Measurements from ENCODE around the gene PLEKHM3. TPM values are rescaled to one million over a fixed set of nuclear protein-coding genes. Genes with fewer than 3 reads are reported as not detected.

PLEKHM3 gene
- total and polyA plus RNA-seq, 2 donors (not counting 1 experiment from before 2014, with no cell fraction given) = 5.3 to 20.1 TPM

- H3K9me3 ChIP-seq (ENCODE audit: control insufficient read depth, insufficient read depth, low read depth, low read length) = no peaks in the 10 kb centered on the region
- no peaks in the 10 kb centered on the region for H3K27me3 ChIP-seq (ENCODE audit: control insufficient read depth, insufficient read depth, low read length)
- no peak for TF ChIP-seq EZH2 (IDR thresholded peaks at IDR 0.05; ENCODE audit: low read length, missing control alignments)
- no peak for TF ChIP-seq CTCF (conservative IDR thresholded peaks at IDR 0.05 in 1 of 2, IDR thresholded peaks at IDR 0.05 in 1 of 2; ENCODE audit: low read depth in 1 of 2, low read length in 2 of 2)
- H4K20me1 ChIP-seq (ENCODE audit: control insufficient read depth, extremely low read depth, insufficient read depth, low read length) = no peaks in the 10 kb centered on the region
- no peak overlapping the region for H2AFZ ChIP-seq (ENCODE audit: low read length)
- no peaks in the 10 kb centered on the region for H3K4me1 ChIP-seq (ENCODE audit: control insufficient read depth, extremely low read depth, insufficient read depth, low read length)
- H3K9ac ChIP-seq (ENCODE audit: insufficient read depth, low read length) = no peak overlapping the region
- no peaks in the 10 kb centered on the region for H3K79me2 ChIP-seq (ENCODE audit: control insufficient read depth, insufficient read depth, low read length)
- no peak for DNase-seq (ENCODE audit: low read depth in 2 of 2)
- H3K4me2 ChIP-seq (ENCODE audit: extremely low read depth, insufficient read depth, low read length) = no peak overlapping the region
- H3K27ac ChIP-seq (ENCODE audit: insufficient read depth, low read length) = no peak overlapping the region
- no peaks in the 10 kb centered on the region for H3K36me3 ChIP-seq (ENCODE audit: control insufficient read depth, insufficient read depth, low read length)
- H3K4me3 ChIP-seq (replicated peaks in 1 of 4; ENCODE audit: control extremely low read depth in 1 of 4, insufficient read depth in 1 of 4, low read depth in 3 of 4, low read length in 4 of 4) = no peak overlapping the region
These were observed 81.0 kb downstream of the PLEKHM3 start for GRCh38 chr2:207944334-207944733.

- H3K79me2 ChIP-seq (ENCODE audit: control insufficient read depth, insufficient read depth, low read length) = no peaks in the 10 kb centered on the region
- no peak overlapping the region for H3K4me2 ChIP-seq (ENCODE audit: extremely low read depth, insufficient read depth, low read length)
- TF ChIP-seq EZH2 (IDR thresholded peaks at IDR 0.05; ENCODE audit: low read length, missing control alignments) = no peak
- TF ChIP-seq CTCF (conservative IDR thresholded peaks at IDR 0.05 in 1 of 2, IDR thresholded peaks at IDR 0.05 in 1 of 2; ENCODE audit: low read depth in 1 of 2, low read length in 2 of 2) = no peak
- H3K36me3 ChIP-seq (ENCODE audit: control insufficient read depth, insufficient read depth, low read length) = no peaks in the 10 kb centered on the region
- DNase-seq (ENCODE audit: low read depth in 2 of 2) = no peak
- no peaks in the 10 kb centered on the region for H3K4me1 ChIP-seq (ENCODE audit: control insufficient read depth, extremely low read depth, insufficient read depth, low read length)
- no peak overlapping the region for H3K4me3 ChIP-seq (replicated peaks in 1 of 4; ENCODE audit: control extremely low read depth in 1 of 4, insufficient read depth in 1 of 4, low read depth in 3 of 4, low read length in 4 of 4)
- no peaks in the 10 kb centered on the region for H3K9me3 ChIP-seq (ENCODE audit: control insufficient read depth, insufficient read depth, low read depth, low read length)
- no peak overlapping the region for H3K9ac ChIP-seq (ENCODE audit: insufficient read depth, low read length)
- H2AFZ ChIP-seq (ENCODE audit: low read length) = no peak overlapping the region
- H3K27ac ChIP-seq (ENCODE audit: insufficient read depth, low read length) = no peak overlapping the region
- H4K20me1 ChIP-seq (ENCODE audit: control insufficient read depth, extremely low read depth, insufficient read depth, low read length) = no peaks in the 10 kb centered on the region
- no peaks in the 10 kb centered on the region for H3K27me3 ChIP-seq (ENCODE audit: control insufficient read depth, insufficient read depth, low read length)
These were observed 85.8 kb downstream of the PLEKHM3 start for GRCh38 chr2:207939342-207940108.

- no peak for DNase-seq (ENCODE audit: low read depth in 2 of 2)
- no peaks in the 10 kb centered on the region for H3K4me1 ChIP-seq (ENCODE audit: control insufficient read depth, extremely low read depth, insufficient read depth, low read length)
- H3K4me3 ChIP-seq (replicated peaks in 1 of 4; ENCODE audit: control extremely low read depth in 1 of 4, insufficient read depth in 1 of 4, low read depth in 3 of 4, low read length in 4 of 4) = no peak overlapping the region
- H3K9me3 ChIP-seq (ENCODE audit: control insufficient read depth, insufficient read depth, low read depth, low read length) = no peaks in the 10 kb centered on the region
- H3K27me3 ChIP-seq (ENCODE audit: control insufficient read depth, insufficient read depth, low read length) = no peaks in the 10 kb centered on the region
- TF ChIP-seq CTCF (conservative IDR thresholded peaks at IDR 0.05 in 1 of 2, IDR thresholded peaks at IDR 0.05 in 1 of 2; ENCODE audit: low read depth in 1 of 2, low read length in 2 of 2) (no peak), EZH2 (IDR thresholded peaks at IDR 0.05; ENCODE audit: low read length, missing control alignments) (no peak)
- H3K79me2 ChIP-seq (ENCODE audit: control insufficient read depth, insufficient read depth, low read length) = no peaks in the 10 kb centered on the region
- H3K4me2 ChIP-seq (ENCODE audit: extremely low read depth, insufficient read depth, low read length) = no peak overlapping the region
- no peaks in the 10 kb centered on the region for H4K20me1 ChIP-seq (ENCODE audit: control insufficient read depth, extremely low read depth, insufficient read depth, low read length)
- no peak overlapping the region for H3K9ac ChIP-seq (ENCODE audit: insufficient read depth, low read length)
- H3K36me3 ChIP-seq (ENCODE audit: control insufficient read depth, insufficient read depth, low read length) = no peaks in the 10 kb centered on the region
- H2AFZ ChIP-seq (ENCODE audit: low read length) = no peak overlapping the region
- no peak overlapping the region for H3K27ac ChIP-seq (ENCODE audit: insufficient read depth, low read length)
These were observed 86.4 kb downstream of the PLEKHM3 start for GRCh38 chr2:207938886-207939285.

Measured in fibroblast of lung (primary cell).